Measurements from ENCODE around the gene HOXA4. TPM values are rescaled to one million over a fixed set of nuclear protein-coding genes. Genes with fewer than 3 reads are reported as not detected.

The HOXA4 gene
- total RNA-seq, 1 donor from 2014 or later, result not detected

- DNase-seq, result peak; percentile 38
These were observed 25.1 kb downstream of the HOXA4 start for GRCh38 chr7:27105301-27106031.

GRCh38 chr7:27104341-27105058, 26.1 kb downstream of the HOXA4 start:
- DNase-seq, result no peak

- no peak for DNase-seq
These were observed 26.9 kb downstream of the HOXA4 start for GRCh38 chr7:27103489-27104226.

DNA sequence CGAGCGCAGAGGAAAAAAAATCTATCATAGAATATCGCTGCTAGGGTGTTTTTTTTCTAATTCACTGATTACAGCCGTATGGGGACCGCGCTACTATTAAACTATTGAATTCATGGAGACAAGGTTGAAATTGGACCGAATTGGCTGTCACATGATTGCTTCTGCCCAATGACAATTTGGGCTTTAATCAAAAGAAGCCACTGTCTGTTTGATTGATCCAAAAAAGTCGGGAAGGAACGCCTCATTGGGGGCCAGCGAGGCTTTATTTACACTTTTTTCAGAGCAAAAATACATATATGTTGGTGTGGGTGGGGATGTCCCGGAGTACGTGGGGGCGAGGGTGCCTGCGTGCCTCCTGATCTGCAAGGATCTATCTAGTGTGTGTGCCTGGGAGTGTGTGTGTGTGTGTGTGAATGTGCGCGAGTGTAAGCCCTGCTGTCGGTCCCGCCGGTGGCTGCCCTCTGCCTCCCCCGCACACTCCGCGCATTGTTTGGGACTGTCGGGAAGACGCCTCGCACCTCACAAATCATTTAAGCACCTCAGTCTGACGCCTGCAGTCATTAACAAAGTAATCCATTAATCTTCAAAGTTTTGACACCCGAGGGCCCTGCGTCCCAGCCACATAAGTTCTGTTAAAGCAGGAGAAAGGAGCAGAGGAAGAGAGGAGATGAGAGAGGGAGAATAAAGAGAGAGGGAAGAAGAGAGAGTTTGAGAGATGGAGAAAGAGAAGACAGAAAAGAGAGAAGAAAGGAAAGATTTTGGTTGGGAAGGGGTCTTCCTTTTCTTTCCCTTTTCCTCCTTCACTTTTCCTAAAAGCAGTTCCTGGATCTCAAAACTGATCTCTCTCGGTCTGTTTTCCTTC, 27.7 kb downstream of the HOXA4 start, which contains the start of gene HOXA2:
Gene HOXA2, minus strand, starts transcription at position 103 of the 862 bp plus-strand sequence. CDS start 183 bp downstream, outside the sequence.
- peak; percentile 87 for DNase-seq

- DNase-seq, result peak; percentile 68
These were observed 28.5 kb downstream of the HOXA4 start for GRCh38 chr7:27101957-27102580.

DNA sequence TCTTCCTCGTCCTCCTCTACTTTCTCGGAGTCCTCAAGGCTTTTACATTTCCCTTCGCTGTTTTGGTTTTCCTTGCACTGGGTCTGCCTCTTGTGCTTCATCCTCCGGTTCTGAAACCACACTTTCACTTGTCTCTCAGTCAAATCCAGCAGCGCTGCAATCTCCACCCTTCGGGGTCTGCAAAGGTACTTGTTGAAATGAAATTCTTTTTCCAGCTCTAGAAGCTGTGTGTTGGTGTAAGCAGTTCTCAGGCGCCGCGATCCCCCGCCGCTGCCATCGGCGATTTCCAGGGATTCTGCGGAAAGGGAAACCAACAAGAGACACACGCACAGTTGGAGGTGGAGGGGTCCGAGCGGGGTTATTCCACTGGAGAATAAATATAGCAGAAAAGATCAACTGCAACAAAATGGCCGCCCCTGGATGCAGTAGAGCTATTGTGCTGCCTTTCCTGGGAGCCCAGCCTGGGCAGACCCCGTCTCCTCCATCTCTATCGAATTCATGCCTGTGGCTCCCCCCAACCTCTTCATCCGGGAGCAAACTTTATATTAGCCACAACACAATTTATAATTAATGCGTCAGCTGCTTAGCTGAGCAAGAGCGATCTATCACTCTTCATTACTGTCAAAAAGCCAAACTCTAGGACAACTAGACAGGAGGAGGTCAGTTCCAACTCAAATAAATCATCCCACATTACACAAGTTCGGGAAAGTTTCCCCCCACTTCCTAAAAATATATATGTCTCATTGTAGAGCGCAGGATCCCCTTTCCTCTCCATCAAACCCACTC, 29.2 kb downstream of the HOXA4 start:
- peak; percentile 68 for DNase-seq

DNA sequence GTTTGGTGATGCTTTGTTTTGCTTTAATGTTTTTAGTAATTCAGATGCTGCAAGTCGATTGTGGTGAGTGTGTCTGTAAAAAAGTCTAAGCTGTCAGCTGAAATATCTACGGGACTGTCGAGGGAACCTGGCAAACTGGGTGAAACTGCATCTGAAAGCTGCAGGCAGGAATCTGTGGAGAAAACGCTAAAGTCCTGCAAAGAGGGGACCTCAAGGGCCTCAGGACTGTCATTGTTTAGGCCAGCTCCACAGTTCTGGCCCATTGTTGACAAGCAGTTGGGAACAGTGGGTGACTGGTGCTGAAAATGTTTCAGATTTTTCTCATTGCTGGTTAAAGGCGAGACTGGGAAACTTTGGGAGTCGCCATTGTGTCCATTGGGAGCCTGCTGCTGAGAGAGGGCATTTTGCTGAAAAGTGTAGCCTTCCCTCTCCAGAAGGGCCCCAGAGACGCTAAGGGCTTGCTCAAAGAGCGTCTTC, 29.8 kb downstream of the HOXA4 start:
- DNase-seq, result peak; percentile 57

- peak; percentile 15 for DNase-seq
These were observed 30.8 kb downstream of the HOXA4 start for GRCh38 chr7:27099453-27100370.

DNA sequence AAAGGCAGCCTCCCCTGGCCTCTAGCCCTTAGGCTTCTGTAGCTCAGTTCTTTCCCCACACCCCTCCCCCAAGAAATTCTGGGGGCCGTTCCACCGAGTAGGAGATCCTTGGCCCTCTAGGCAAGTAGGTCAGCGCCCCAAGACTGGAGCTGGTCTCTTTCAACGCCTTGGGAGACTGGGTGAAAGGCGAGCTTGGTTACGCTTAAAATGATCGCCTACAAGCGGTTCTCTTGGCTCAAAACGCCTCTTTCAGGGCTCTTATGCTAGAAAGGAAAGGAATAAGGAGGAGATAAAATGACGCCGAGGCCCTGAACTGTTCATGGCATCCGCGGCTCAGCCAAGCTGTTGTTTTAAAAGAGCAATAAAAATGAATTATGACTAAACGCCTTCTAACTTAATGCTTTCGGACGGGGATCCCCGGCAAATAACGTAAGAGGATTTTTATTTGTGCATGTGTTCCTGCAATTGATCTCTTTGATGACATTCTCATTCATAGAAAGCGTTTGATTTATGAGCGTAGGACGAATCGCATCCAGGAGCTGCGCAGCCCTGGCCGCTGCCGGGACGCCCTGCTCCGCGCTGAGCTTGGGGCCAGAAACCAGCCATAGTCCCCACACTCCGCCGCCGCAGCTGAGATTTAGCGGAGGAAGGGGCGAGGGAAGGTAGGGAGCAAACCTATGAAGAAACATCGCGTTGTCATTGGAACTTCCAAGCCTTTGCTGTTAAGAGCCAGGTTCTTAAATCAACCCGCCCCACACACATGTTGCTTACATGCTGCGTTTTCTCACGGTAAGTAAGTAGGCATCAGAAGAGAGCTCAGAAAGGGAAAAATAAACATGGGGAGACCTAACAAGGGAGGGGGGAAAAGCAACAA, 31.7 kb downstream of the HOXA4 start:
- DNase-seq, result peak; percentile 56

GRCh38 chr7:27097686-27098577, 32.6 kb downstream of the HOXA4 start:
- peak; percentile 14 for DNase-seq

GRCh38 chr7:27096768-27097514, 33.6 kb downstream of the HOXA4 start:
- peak; percentile 53 for DNase-seq

GRCh38 chr7:27095897-27096767, 34.4 kb downstream of the HOXA4 start, which contains the start of gene HOXA1:
Gene HOXA1 (minus strand): TSS chr7:27096000. CDS start chr7:27095912, 88 bp downstream.
- DNase-seq, result peak; percentile 85

DNA sequence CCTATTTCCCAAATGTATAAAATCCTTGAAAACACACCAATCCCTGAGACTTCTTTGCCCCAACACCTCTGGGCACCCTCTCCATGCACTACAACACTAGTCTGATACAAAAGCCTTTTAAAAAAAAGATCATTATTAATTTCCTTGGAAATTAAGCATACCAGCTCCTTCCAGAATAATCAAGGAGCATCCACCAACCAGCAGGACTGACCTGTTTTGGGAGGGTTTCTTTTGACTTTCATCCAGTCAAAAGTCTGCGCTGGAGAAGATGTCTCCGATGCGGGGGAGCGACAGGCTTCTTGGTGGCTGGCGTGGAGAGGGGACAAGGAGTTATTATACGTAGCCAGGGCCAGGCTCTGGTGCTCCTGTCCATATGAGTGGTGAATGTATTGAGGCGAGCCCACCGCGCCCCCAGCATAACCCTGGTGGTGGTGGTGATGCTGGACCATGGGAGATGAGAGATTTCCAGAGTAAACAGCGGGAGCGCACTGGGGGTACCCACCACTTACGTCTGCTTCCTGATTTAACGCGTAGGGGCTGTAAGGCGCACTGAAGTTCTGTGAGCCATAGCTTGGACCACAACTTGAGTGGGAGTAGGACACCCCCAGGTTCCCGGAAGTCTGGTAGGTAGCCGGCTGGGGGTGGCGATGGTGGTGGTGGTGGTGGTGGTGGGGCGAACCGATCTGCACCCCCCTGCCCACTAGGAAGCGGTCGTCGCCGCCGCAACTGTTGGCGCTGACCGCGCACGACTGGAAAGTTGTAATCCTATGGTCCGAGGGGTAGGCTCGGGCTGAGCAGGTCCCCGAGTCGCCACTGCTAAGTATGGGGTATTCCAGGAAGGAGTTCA, 35.3 kb downstream of the HOXA4 start:
- no peak for DNase-seq
